Smooth muscle cell (in vitro differentiated cells): ENCODE results near the gene AMIGO2. TPM values are rescaled to one million over a fixed set of nuclear protein-coding genes. Genes with fewer than 3 reads are reported as not detected.

Experiments
- DNase-seq: peaks from one replicate; lab custom pipeline; 2025; ENCODE audit not compliant: unreplicated experiment; lab: John Stamatoyannopoulos, UW
- H2AFZ ChIP-seq: fragments of 200-600 bp; sonication (generic); 2 replicates; pipeline ENCODE4 v1.6.0; 2016; ENCODE audit warnings: antibody characterized with exemption, low read depth, mild to moderate bottlenecking
- H3F3A ChIP-seq: fragments of 200-600 bp; sonication (generic); 2 replicates; pipeline ENCODE4 v1.6.0; 2017; ENCODE audit warnings: antibody characterized with exemption, low read depth
- H3K27ac ChIP-seq: fragments of 200-600 bp; sonication (generic); 2 replicates; pipeline ENCODE4 v1.5.1; 2016; ENCODE audit warnings: low read depth, mild to moderate bottlenecking
- H3K27me3 ChIP-seq: fragments of 200-600 bp; sonication (generic); 2 replicates; pipeline ENCODE4 v1.6.1; 2016; ENCODE audit warnings: low read depth, mild to moderate bottlenecking
- H3K36me3 ChIP-seq: fragments of 200-600 bp; sonication (generic); 2 replicates; pipeline ENCODE4 v1.5.1; 2016; ENCODE audit warnings: low read depth
- H3K4me1 ChIP-seq: fragments of 200-600 bp; sonication (generic); 2 replicates; pipeline ENCODE4 v1.5.1; 2016; ENCODE audit warnings: low read depth
- H3K4me2 ChIP-seq: fragments of 200-600 bp; sonication (generic); 2 replicates; pipeline ENCODE4 v1.6.0; 2016; ENCODE audit warnings: mild to moderate bottlenecking
- H3K4me3 ChIP-seq: fragments of 200-600 bp; sonication (generic); 2 replicates; pipeline ENCODE4 v1.5.1; 2016; ENCODE audit warnings: mild to moderate bottlenecking
- H3K79me2 ChIP-seq: fragments of 200-600 bp; sonication (generic); 2 replicates; pipeline ENCODE4 v1.6.0; 2016; ENCODE audit warnings: low read depth, mild to moderate bottlenecking
- H3K9ac ChIP-seq: fragments of 200-600 bp; sonication (generic); 2 replicates; pipeline ENCODE4 v1.6.0; 2016; ENCODE audit warnings: low read depth
- H3K9me3 ChIP-seq: fragments of 200-600 bp; sonication (generic); replicated peaks from 2 replicates; pipeline ENCODE4 v1.5.1; 2016; ENCODE audit warnings: low read depth
- H4K20me1 ChIP-seq: fragments of 200-600 bp; sonication (generic); 2 replicates; pipeline ENCODE4 v1.6.0; 2016; ENCODE audit warnings: low read depth
- WGBS: methylation state at CpG from one replicate; pipeline ENCODE4 v1.1.7; 2016; ENCODE audit warnings: low lambda C conversion rate; 5-methylcytosine and 5-hydroxymethylcytosine counted together
- polyA plus RNA-seq: library from polyadenylated mRNA; unstranded; fragments of >200 nt; fragmentation: Nextera tagmentation; extraction: Ambion mirVana; gene quantifications from 2 replicates; pipeline ENCODE4 v1.2.1, GENCODE V29; 2016
- total RNA-seq: library from RNA; depleted of rRNA; stranded (reverse); fragments of >200 nt; gene quantifications from 2 replicates; pipeline ENCODE4 v1.2.3, GENCODE V29; 2014
- TF ChIP-seq, protein P1 (sequence below): fragments of 200-600 bp; sonication (generic); IDR thresholded peaks from 2 replicates; pipeline ENCODE4 v1.5.1; 2017; ENCODE audit warnings: borderline replicate concordance, mild to moderate bottlenecking, antibody characterized with exemption; ENCODE audit not compliant: insufficient read depth, poor library complexity, severe bottlenecking

AMIGO2 gene
- total and polyA plus RNA-seq, 2 experiments from 2014 or later, result 30.4 to 59.6 TPM

DNA sequence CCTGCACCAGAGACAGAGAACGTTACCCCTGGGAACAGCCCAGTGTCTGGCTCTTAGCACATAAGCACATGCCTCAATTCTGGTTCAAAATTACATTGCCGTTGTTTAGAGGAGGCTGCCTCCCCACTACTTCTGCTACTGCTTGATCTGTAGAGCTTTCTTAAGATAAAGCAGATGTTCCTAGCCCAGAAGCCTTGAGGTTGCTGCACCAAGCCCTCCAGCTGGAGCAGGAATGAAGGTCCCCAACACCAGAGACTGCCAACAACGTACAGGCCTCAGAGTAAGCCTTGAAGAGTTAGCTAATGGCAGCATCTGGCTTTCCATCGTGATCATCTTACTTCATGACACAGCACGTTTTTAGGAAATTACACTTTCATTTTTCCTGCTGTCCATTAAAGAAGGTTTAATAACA, 34.7 kb upstream of the AMIGO2 start:
- no peaks in the 10 kb centered on the region for H3K9me3 ChIP-seq
- H3K9ac ChIP-seq, result no peak overlapping the region
- TF ChIP-seq, protein P1, sequence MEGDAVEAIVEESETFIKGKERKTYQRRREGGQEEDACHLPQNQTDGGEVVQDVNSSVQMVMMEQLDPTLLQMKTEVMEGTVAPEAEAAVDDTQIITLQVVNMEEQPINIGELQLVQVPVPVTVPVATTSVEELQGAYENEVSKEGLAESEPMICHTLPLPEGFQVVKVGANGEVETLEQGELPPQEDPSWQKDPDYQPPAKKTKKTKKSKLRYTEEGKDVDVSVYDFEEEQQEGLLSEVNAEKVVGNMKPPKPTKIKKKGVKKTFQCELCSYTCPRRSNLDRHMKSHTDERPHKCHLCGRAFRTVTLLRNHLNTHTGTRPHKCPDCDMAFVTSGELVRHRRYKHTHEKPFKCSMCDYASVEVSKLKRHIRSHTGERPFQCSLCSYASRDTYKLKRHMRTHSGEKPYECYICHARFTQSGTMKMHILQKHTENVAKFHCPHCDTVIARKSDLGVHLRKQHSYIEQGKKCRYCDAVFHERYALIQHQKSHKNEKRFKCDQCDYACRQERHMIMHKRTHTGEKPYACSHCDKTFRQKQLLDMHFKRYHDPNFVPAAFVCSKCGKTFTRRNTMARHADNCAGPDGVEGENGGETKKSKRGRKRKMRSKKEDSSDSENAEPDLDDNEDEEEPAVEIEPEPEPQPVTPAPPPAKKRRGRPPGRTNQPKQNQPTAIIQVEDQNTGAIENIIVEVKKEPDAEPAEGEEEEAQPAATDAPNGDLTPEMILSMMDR, result no peak
- H3K27ac ChIP-seq, result no peak overlapping the region
- H3F3A ChIP-seq, result no peaks in the 10 kb centered on the region
- H3K4me3 ChIP-seq, result no peak overlapping the region
- no peaks in the 10 kb centered on the region for H3K4me1 ChIP-seq
- 69% methylated on average over 5 of the region's 5 CpGs for WGBS
- H3K79me2 ChIP-seq, result no peaks in the 10 kb centered on the region
- H3K4me2 ChIP-seq, result no peak overlapping the region
- no peak for DNase-seq
- no peaks in the 10 kb centered on the region for H3K27me3 ChIP-seq
- no peaks in the 10 kb centered on the region for H3K36me3 ChIP-seq
- H4K20me1 ChIP-seq, result no peaks in the 10 kb centered on the region
- no peak overlapping the region for H2AFZ ChIP-seq

DNA sequence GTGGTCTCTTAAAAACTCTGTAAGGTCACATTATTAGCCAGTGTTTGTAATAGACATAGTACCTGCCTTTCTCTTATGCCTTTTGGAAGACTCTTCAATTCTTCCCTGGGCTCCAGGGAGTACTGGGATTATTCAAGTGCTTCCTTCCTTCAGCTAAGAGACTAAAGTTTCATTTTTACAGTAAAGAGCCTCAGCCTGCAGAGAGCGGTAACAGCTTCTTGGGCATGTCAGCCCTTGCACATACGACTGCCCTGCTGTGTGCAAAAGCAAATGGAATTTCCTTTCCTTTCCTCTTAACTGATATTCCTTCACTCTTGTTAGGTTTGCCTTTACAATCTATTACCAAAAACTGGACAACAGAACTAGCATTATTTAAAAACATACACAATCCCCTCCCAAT, 32.9 kb upstream of the AMIGO2 start:
- no peak overlapping the region for H3K4me3 ChIP-seq
- H3K9ac ChIP-seq, result no peak overlapping the region
- H3K4me2 ChIP-seq, result no peak overlapping the region
- WGBS, result 63% methylated on average over 2 of the region's 2 CpGs
- no peak overlapping the region for H2AFZ ChIP-seq
- DNase-seq, result no peak
- no peaks in the 10 kb centered on the region for H3K36me3 ChIP-seq
- no peaks in the 10 kb centered on the region for H3K79me2 ChIP-seq
- TF ChIP-seq, protein P1, result no peak
- no peaks in the 10 kb centered on the region for H3F3A ChIP-seq
- H3K4me1 ChIP-seq, result no peaks in the 10 kb centered on the region
- H3K9me3 ChIP-seq, result no peaks in the 10 kb centered on the region
- no peak overlapping the region for H3K27ac ChIP-seq
- no peaks in the 10 kb centered on the region for H4K20me1 ChIP-seq
- no peaks in the 10 kb centered on the region for H3K27me3 ChIP-seq

DNA sequence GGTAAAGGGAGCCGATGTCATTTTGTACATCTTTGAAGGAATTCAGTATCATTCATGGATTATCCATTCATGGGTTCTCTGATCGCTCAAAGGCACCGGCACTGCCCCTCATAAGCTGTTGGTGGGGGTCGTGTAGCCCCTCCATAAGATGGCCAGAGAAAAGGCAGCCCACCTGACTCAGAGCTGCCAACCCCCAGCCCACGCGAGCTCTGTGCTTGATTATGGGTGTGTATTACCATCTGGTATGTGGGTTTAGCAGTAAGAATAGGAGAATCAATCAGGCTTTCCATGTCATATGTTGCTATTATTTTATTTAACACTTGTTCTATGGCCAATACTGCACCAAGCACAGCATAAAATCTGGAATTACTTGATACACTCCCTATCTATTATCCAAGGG, 32.1 kb upstream of the AMIGO2 start:
- H2AFZ ChIP-seq, result no peak overlapping the region
- no peaks in the 10 kb centered on the region for H3K27me3 ChIP-seq
- H4K20me1 ChIP-seq, result no peaks in the 10 kb centered on the region
- TF ChIP-seq, protein P1, result no peak
- WGBS, result 91% methylated on average over 6 of the region's 6 CpGs
- no peaks in the 10 kb centered on the region for H3F3A ChIP-seq
- no peaks in the 10 kb centered on the region for H3K4me1 ChIP-seq
- H3K4me2 ChIP-seq, result no peak overlapping the region
- no peak overlapping the region for H3K4me3 ChIP-seq
- H3K27ac ChIP-seq, result no peak overlapping the region
- no peaks in the 10 kb centered on the region for H3K79me2 ChIP-seq
- H3K36me3 ChIP-seq, result no peaks in the 10 kb centered on the region
- DNase-seq, result no peak
- H3K9me3 ChIP-seq, result no peaks in the 10 kb centered on the region
- H3K9ac ChIP-seq, result no peak overlapping the region

DNA sequence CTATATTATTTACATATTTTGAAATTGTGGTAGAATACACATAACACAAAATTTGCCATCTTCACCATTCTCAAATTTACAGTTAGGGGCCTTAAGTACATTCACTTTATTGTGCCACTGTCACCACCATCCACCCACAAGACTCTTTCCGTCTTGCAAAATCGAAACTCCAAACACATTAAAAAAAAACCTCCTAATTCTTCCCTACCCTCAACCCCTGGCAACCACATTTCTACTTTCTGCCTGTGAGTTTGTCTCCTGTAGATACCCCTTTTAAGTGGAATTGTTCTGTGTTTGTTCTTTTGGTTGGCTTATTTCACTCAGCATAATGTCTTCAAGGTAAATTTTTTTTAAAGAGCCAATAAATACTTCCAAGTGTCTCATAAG, 31.6 kb upstream of the AMIGO2 start:
- WGBS, result 91% methylated on average over 2 of the region's 2 CpGs
- no peak overlapping the region for H3K4me2 ChIP-seq
- no peaks in the 10 kb centered on the region for H3K79me2 ChIP-seq
- H3K27me3 ChIP-seq, result no peaks in the 10 kb centered on the region
- DNase-seq, result no peak
- H3K36me3 ChIP-seq, result no peaks in the 10 kb centered on the region
- H4K20me1 ChIP-seq, result no peaks in the 10 kb centered on the region
- H3K9ac ChIP-seq, result no peak overlapping the region
- no peaks in the 10 kb centered on the region for H3K9me3 ChIP-seq
- no peaks in the 10 kb centered on the region for H3K4me1 ChIP-seq
- H3K27ac ChIP-seq, result no peak overlapping the region
- H3F3A ChIP-seq, result no peaks in the 10 kb centered on the region
- TF ChIP-seq, protein P1, result no peak
- H2AFZ ChIP-seq, result no peak overlapping the region
- H3K4me3 ChIP-seq, result no peak overlapping the region
